Effector memory CD4-positive, alpha-beta T cell (primary cell): ENCODE results near the gene FAM107B.

Source experiments
- DNase-seq, 3 donors: peaks; one replicate each; pipeline ENCODE4 v3.0.0-alpha.2; 2020
- H3K27ac ChIP-seq: 2 replicates; pipeline ENCODE4 v1.7.0; 2013; ENCODE audit warnings: mild to moderate bottlenecking, low read length, moderate library complexity; ENCODE audit not compliant: insufficient read depth, poor library complexity, severe bottlenecking
- H3K27me3 ChIP-seq: replicated peaks from 2 replicates; pipeline ENCODE4 v1.7.0; 2013; ENCODE audit warnings: mild to moderate bottlenecking, low read length; ENCODE audit not compliant: insufficient read depth, control insufficient read depth, poor library complexity, severe bottlenecking
- H3K36me3 ChIP-seq: 2 replicates; pipeline ENCODE4 v1.7.0; 2013; ENCODE audit warnings: mild to moderate bottlenecking, low read length, moderate library complexity; ENCODE audit not compliant: control insufficient read depth, insufficient read depth
- H3K4me1 ChIP-seq: 2 replicates; pipeline ENCODE4 v1.7.0; 2013; ENCODE audit warnings: low read length, mild to moderate bottlenecking; ENCODE audit not compliant: control insufficient read depth, insufficient read depth, poor library complexity, severe bottlenecking
- H3K4me3 ChIP-seq: 2 replicates; pipeline ENCODE4 v1.7.0; 2013; ENCODE audit warnings: low read length, low read depth, mild to moderate bottlenecking; ENCODE audit not compliant: insufficient read depth, poor library complexity, severe bottlenecking
- H3K9me3 ChIP-seq: 2 replicates; pipeline ENCODE4 v1.7.0; 2013; ENCODE audit warnings: mild to moderate bottlenecking, low read length, moderate library complexity; ENCODE audit not compliant: control insufficient read depth

Gene FAM107B

GRCh38 chr10:14779001-14779651 lies 4.4 kb upstream of the FAM107B start:
- Histone ChIP-seq H3K4me1 (peaks cover 2% of the 10 kb centered on the region), H3K27ac (no peak overlapping the region), H3K9me3 (no peaks in the 10 kb centered on the region), H3K36me3 (no peaks in the 10 kb centered on the region), H3K4me3 (no peak overlapping the region), H3K27me3 (no peaks in the 10 kb centered on the region)
- DNase-seq = no peak

GRCh38 chr10:14776546-14776945 lies 1.8 kb upstream of the FAM107B start:
- Histone ChIP-seq H3K9me3 (no peaks in the 10 kb centered on the region), H3K36me3 (no peaks in the 10 kb centered on the region), H3K27ac (no peak overlapping the region), H3K4me1 (no peaks in the 10 kb centered on the region), H3K4me3 (no peak overlapping the region), H3K27me3 (no peaks in the 10 kb centered on the region)
- no peak for DNase-seq

GRCh38 chr10:14775656-14776055 lies 959 bp upstream of the FAM107B start:
- no peak for DNase-seq
- Histone ChIP-seq H3K36me3 (no peaks in the 10 kb centered on the region), H3K4me3 (no peak overlapping the region), H3K27ac (no peak overlapping the region), H3K9me3 (no peaks in the 10 kb centered on the region), H3K27me3 (no peaks in the 10 kb centered on the region), H3K4me1 (no peaks in the 10 kb centered on the region)

GRCh38 chr10:14774214-14774580 lies 500 bp downstream of the FAM107B start:
- DNase-seq = no peak
- Histone ChIP-seq H3K4me1 (no peaks in the 10 kb centered on the region), H3K27me3 (no peaks in the 10 kb centered on the region), H3K36me3 (no peaks in the 10 kb centered on the region), H3K27ac (no peak overlapping the region), H3K9me3 (no peaks in the 10 kb centered on the region), H3K4me3 (no peak overlapping the region)

- Histone ChIP-seq H3K9me3 (no peaks in the 10 kb centered on the region), H3K27ac (no peak overlapping the region), H3K4me3 (no peak overlapping the region), H3K4me1 (no peaks in the 10 kb centered on the region), H3K27me3 (no peaks in the 10 kb centered on the region), H3K36me3 (no peaks in the 10 kb centered on the region)
- no peak for DNase-seq
Observed at GRCh38 chr10:14773551-14774213, 1.0 kb downstream of the FAM107B start.

- Histone ChIP-seq H3K36me3 (no peaks in the 10 kb centered on the region), H3K27ac (no peak overlapping the region), H3K4me1 (no peaks in the 10 kb centered on the region), H3K27me3 (no peaks in the 10 kb centered on the region), H3K4me3 (no peak overlapping the region), H3K9me3 (no peaks in the 10 kb centered on the region)
- no peak for DNase-seq
Observed at GRCh38 chr10:14772399-14772798, 2.3 kb downstream of the FAM107B start.

- H3K27ac ChIP-seq = no peak overlapping the region
- DNase-seq = no peak
- H3K4me1 ChIP-seq = no peaks in the 10 kb centered on the region
- H3K9me3 ChIP-seq = no peaks in the 10 kb centered on the region
- no peaks in the 10 kb centered on the region for H3K36me3 ChIP-seq
- H3K4me3 ChIP-seq = no peak overlapping the region
- no peaks in the 10 kb centered on the region for H3K27me3 ChIP-seq
Observed at GRCh38 chr10:14770927-14771326, 3.8 kb downstream of the FAM107B start.

- H3K9me3 ChIP-seq = no peaks in the 10 kb centered on the region
- no peaks in the 10 kb centered on the region for H3K4me1 ChIP-seq
- no peaks in the 10 kb centered on the region for H3K36me3 ChIP-seq
- no peaks in the 10 kb centered on the region for H3K27me3 ChIP-seq
- H3K27ac ChIP-seq = no peak overlapping the region
- no peak overlapping the region for H3K4me3 ChIP-seq
- DNase-seq = no peak
Observed at GRCh38 chr10:14761372-14761771, 13.3 kb downstream of the FAM107B start.

- Histone ChIP-seq H3K36me3 (no peaks in the 10 kb centered on the region), H3K27ac (no peak overlapping the region), H3K4me1 (no peaks in the 10 kb centered on the region), H3K9me3 (no peaks in the 10 kb centered on the region), H3K27me3 (no peaks in the 10 kb centered on the region), H3K4me3 (no peak overlapping the region)
- no peak for DNase-seq
Observed at GRCh38 chr10:14758994-14759664, 15.6 kb downstream of the FAM107B start.

- Histone ChIP-seq H3K27me3 (no peaks in the 10 kb centered on the region), H3K4me3 (no peak overlapping the region), H3K36me3 (no peaks in the 10 kb centered on the region), H3K9me3 (no peaks in the 10 kb centered on the region), H3K4me1 (no peaks in the 10 kb centered on the region), H3K27ac (no peak overlapping the region)
- DNase-seq = no peak
Observed at GRCh38 chr10:14758451-14758850, 16.2 kb downstream of the FAM107B start.
